ENCODE measurements around the gene APBA2. TPM values are rescaled to one million over a fixed set of nuclear protein-coding genes. Genes with fewer than 3 reads are reported as not detected.

APBA2 gene
- total and polyA plus RNA-seq, 2 of the 4 experiments (the other 2 are of a cell fraction) = 21.7 to 33.0 TPM

GRCh38 chr15:29018120-29018805 is 132.5 kb downstream of the APBA2 start:
- no peak overlapping the region for H4K91ac ChIP-seq (ENCODE audit: insufficient read depth, low read depth, low read length)
- no peaks in the 10 kb centered on the region for H3K36me3 ChIP-seq (ENCODE audit: control insufficient read depth, insufficient read depth, low read length)
- no peak overlapping the region for H2AK9ac ChIP-seq (replicated peaks; ENCODE audit: low read depth, low read length, poor library complexity)
- no peak overlapping the region for H3K27ac ChIP-seq (ENCODE audit: insufficient read depth, low read length)
- CTCF ChIA-PET = no interaction called here
- ATAC-seq (ENCODE audit: low read depth) (no peak), DNase-seq (no peak)
- no peak overlapping the region for H3K18ac ChIP-seq (ENCODE audit: low read depth, low read length)
- no peak overlapping the region for H3K4me3 ChIP-seq (ENCODE audit: insufficient read depth, low read depth, low read length)
- in situ Hi-C loops (cut with MboI; ENCODE audit: low sequenced_read_pairs) (no loop called here), intact Hi-C loops (cut with micrococcal nuclease) (loop anchor here (10.0 kb wide), 1 partner anchor 67 kb away; no protein-coding TSS in a partner anchor), dilution Hi-C loops (cut with HindIII; ENCODE audit: low sequenced_read_pairs, unreplicated experiment) (no loop called here)
- H2AFZ ChIP-seq (replicated peaks; ENCODE audit: low read length, poor library complexity) = no peak overlapping the region
- H2AK5ac ChIP-seq (ENCODE audit: low read depth, low read length) = no peak overlapping the region
- H3K79me1 ChIP-seq (ENCODE audit: low read depth in 1 of 2, low read length in 2 of 2) = peaks cover 4 to 14% of the 10 kb centered on the region in 2 experiments; a peak in 3 of 4 replicates
- no peak overlapping the region for H3K4ac ChIP-seq (ENCODE audit: low read depth, low read length)
- peaks cover 3% of the 10 kb centered on the region; the same call in 1 of the 2 replicates for H3K4me1 ChIP-seq (ENCODE audit: control insufficient read depth, insufficient read depth, low read length)
- H2BK120ac ChIP-seq (ENCODE audit: low read depth, low read length) = no peak overlapping the region
- no peak overlapping the region for H3K14ac ChIP-seq (replicated peaks; ENCODE audit: low read depth, low read length)
- H3K23ac ChIP-seq (ENCODE audit: low read depth, low read length) = no peak overlapping the region
- no peak overlapping the region for H2BK15ac ChIP-seq (ENCODE audit: low read depth, low read length)
- no peaks in the 10 kb centered on the region; the same call in 1 of the 2 replicates for H4K20me1 ChIP-seq (ENCODE audit: insufficient read depth, low read length)
- no peak overlapping the region for H3K4me2 ChIP-seq (ENCODE audit: low read depth, low read length)
- WGBS, 2 experiments (ENCODE audit: extremely low coverage in 2 of 2, insufficient read length in 1 of 2) = no CpG with 5 or more reads among the region's 8 CpGs
- H2BK20ac ChIP-seq (ENCODE audit: low read depth, low read length) = no peak overlapping the region
- H3K27me3 ChIP-seq (ENCODE audit: control insufficient read depth, insufficient read depth, low read length) = no peaks in the 10 kb centered on the region
- BruUV-seq (replicated peaks) = no TSS peak
- TF ChIP-seq MXI1 (IDR thresholded peaks at IDR 0.05; ENCODE audit: borderline replicate concordance, low read depth, low read length) (no peak), NFE2L2 (IDR thresholded peaks at IDR 0.05; ENCODE audit: low read depth, low read length) (no peak), MAZ (IDR thresholded peaks at IDR 0.05; ENCODE audit: borderline replicate concordance, low read depth, low read length) (no peak), CHD1 (IDR thresholded peaks at IDR 0.05; ENCODE audit: low read depth, low read length) (no peak), ELK1 (IDR thresholded peaks at IDR 0.05; ENCODE audit: borderline replicate concordance, low read depth, low read length) (no peak)
- TF ChIP-seq, protein P1, sequence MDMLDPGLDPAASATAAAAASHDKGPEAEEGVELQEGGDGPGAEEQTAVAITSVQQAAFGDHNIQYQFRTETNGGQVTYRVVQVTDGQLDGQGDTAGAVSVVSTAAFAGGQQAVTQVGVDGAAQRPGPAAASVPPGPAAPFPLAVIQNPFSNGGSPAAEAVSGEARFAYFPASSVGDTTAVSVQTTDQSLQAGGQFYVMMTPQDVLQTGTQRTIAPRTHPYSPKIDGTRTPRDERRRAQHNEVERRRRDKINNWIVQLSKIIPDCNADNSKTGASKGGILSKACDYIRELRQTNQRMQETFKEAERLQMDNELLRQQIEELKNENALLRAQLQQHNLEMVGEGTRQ (IDR thresholded peaks at IDR 0.05; ENCODE audit: low read depth, low read length) = no peak
- no peak overlapping the region for H3K56ac ChIP-seq (ENCODE audit: extremely low read depth, insufficient read depth, low read length)
- POLR2A ChIA-PET (ENCODE audit: unreplicated experiment) = no interaction called here
- no peak overlapping the region for H3K9ac ChIP-seq (ENCODE audit: low read depth, low read length)
- no peaks in the 10 kb centered on the region for H3K9me1 ChIP-seq (ENCODE audit: insufficient read depth, low read length)
- H4K5ac ChIP-seq (ENCODE audit: low read depth, low read length) = no peak overlapping the region
- no peak overlapping the region for H4K8ac ChIP-seq (ENCODE audit: low read depth in 2 of 2, low read length in 2 of 2)
- H2BK5ac ChIP-seq (ENCODE audit: low read depth, low read length, poor library complexity, severe bottlenecking) = no peak overlapping the region
- no peaks in the 10 kb centered on the region for H3K9me3 ChIP-seq (ENCODE audit: control insufficient read depth, insufficient read depth, low read length)
